Smooth muscle cell (in vitro differentiated cells): Measurements from ENCODE around the gene ENDOD1. TPM values are rescaled to one million over a fixed set of nuclear protein-coding genes. Genes with fewer than 3 reads are reported as not detected.

Experiments
- DNase-seq: peaks from one replicate; lab custom pipeline; 2025; ENCODE audit not compliant: unreplicated experiment; lab: John Stamatoyannopoulos, UW
- H2AFZ ChIP-seq: fragments of 200-600 bp; sonication (generic); 2 replicates; pipeline ENCODE4 v1.6.0; 2016; ENCODE audit warnings: antibody characterized with exemption, low read depth, mild to moderate bottlenecking
- H3F3A ChIP-seq: fragments of 200-600 bp; sonication (generic); 2 replicates; pipeline ENCODE4 v1.6.0; 2017; ENCODE audit warnings: antibody characterized with exemption, low read depth
- H3K27ac ChIP-seq: fragments of 200-600 bp; sonication (generic); 2 replicates; pipeline ENCODE4 v1.5.1; 2016; ENCODE audit warnings: low read depth, mild to moderate bottlenecking
- H3K27me3 ChIP-seq: fragments of 200-600 bp; sonication (generic); 2 replicates; pipeline ENCODE4 v1.6.1; 2016; ENCODE audit warnings: low read depth, mild to moderate bottlenecking
- H3K36me3 ChIP-seq: fragments of 200-600 bp; sonication (generic); 2 replicates; pipeline ENCODE4 v1.5.1; 2016; ENCODE audit warnings: low read depth
- H3K4me1 ChIP-seq: fragments of 200-600 bp; sonication (generic); 2 replicates; pipeline ENCODE4 v1.5.1; 2016; ENCODE audit warnings: low read depth
- H3K4me2 ChIP-seq: fragments of 200-600 bp; sonication (generic); 2 replicates; pipeline ENCODE4 v1.6.0; 2016; ENCODE audit warnings: mild to moderate bottlenecking
- H3K4me3 ChIP-seq: fragments of 200-600 bp; sonication (generic); 2 replicates; pipeline ENCODE4 v1.5.1; 2016; ENCODE audit warnings: mild to moderate bottlenecking
- H3K79me2 ChIP-seq: fragments of 200-600 bp; sonication (generic); 2 replicates; pipeline ENCODE4 v1.6.0; 2016; ENCODE audit warnings: low read depth, mild to moderate bottlenecking
- H3K9ac ChIP-seq: fragments of 200-600 bp; sonication (generic); 2 replicates; pipeline ENCODE4 v1.6.0; 2016; ENCODE audit warnings: low read depth
- H3K9me3 ChIP-seq: fragments of 200-600 bp; sonication (generic); replicated peaks from 2 replicates; pipeline ENCODE4 v1.5.1; 2016; ENCODE audit warnings: low read depth
- H4K20me1 ChIP-seq: fragments of 200-600 bp; sonication (generic); 2 replicates; pipeline ENCODE4 v1.6.0; 2016; ENCODE audit warnings: low read depth
- CTCF ChIP-seq: fragments of 200-600 bp; sonication (generic); IDR thresholded peaks from 2 replicates; pipeline ENCODE4 v1.5.1; 2017; ENCODE audit warnings: borderline replicate concordance, mild to moderate bottlenecking, antibody characterized with exemption; ENCODE audit not compliant: insufficient read depth, poor library complexity, severe bottlenecking
- WGBS: methylation state at CpG from one replicate; pipeline ENCODE4 v1.1.7; 2016; ENCODE audit warnings: low lambda C conversion rate; 5-methylcytosine and 5-hydroxymethylcytosine counted together
- polyA plus RNA-seq: library from polyadenylated mRNA; unstranded; fragments of >200 nt; fragmentation: Nextera tagmentation; extraction: Ambion mirVana; gene quantifications from 2 replicates; pipeline ENCODE4 v1.2.1, GENCODE V29; 2016
- total RNA-seq: library from RNA; depleted of rRNA; stranded (reverse); fragments of >200 nt; gene quantifications from 2 replicates; pipeline ENCODE4 v1.2.3, GENCODE V29; 2014

ENDOD1 gene
- total and polyA plus RNA-seq, 2 experiments from 2014 or later = 44.8 to 125 TPM

- H3K79me2 ChIP-seq = peaks cover 98% of the 10 kb centered on the region
Measured at GRCh38 chr11:95101935-95102334, 12.3 kb downstream of the ENDOD1 start.

GRCh38 chr11:95102733-95103132 is 13.1 kb downstream of the ENDOD1 start:
- Histone ChIP-seq H3K9me3 (no peaks in the 10 kb centered on the region), H3K4me3 (no peak overlapping the region), H3K4me2 (no peak overlapping the region), H3K79me2 (peaks cover 92% of the 10 kb centered on the region), H3K9ac (no peak overlapping the region), H3F3A (peaks cover 42% of the 10 kb centered on the region), H3K27ac (peak overlapping the region; percentile 59), H3K4me1 (peaks cover 8% of the 10 kb centered on the region), H2AFZ (no peak overlapping the region), H4K20me1 (peaks cover 5% of the 10 kb centered on the region), H3K36me3 (no peaks in the 10 kb centered on the region), H3K27me3 (no peaks in the 10 kb centered on the region)
- no peak for DNase-seq
- TF ChIP-seq CTCF = no peak
- 81% methylated on average over 2 of the region's 2 CpGs for WGBS

More at GRCh38 chr11:95101935-95102334, 12.3 kb downstream of the ENDOD1 start:
- 38% methylated on average over 1 of the region's 1 CpG for WGBS
- Histone ChIP-seq H3K9ac (no peak overlapping the region), H3F3A (peaks cover 37% of the 10 kb centered on the region), H3K9me3 (no peaks in the 10 kb centered on the region), H4K20me1 (peaks cover 10% of the 10 kb centered on the region), H2AFZ (no peak overlapping the region), H3K27me3 (no peaks in the 10 kb centered on the region), H3K4me2 (no peak overlapping the region), H3K4me1 (peaks cover under 1% of the 10 kb centered on the region), H3K4me3 (no peak overlapping the region), H3K36me3 (no peaks in the 10 kb centered on the region), H3K27ac (peak overlapping the region; percentile 59)
- TF ChIP-seq CTCF = no peak
- DNase-seq = no peak

- Histone ChIP-seq H3K4me1 (peaks cover 16% of the 10 kb centered on the region), H3K36me3 (no peaks in the 10 kb centered on the region), H3K9me3 (no peaks in the 10 kb centered on the region), H3K27me3 (no peaks in the 10 kb centered on the region), H3F3A (peaks cover 51% of the 10 kb centered on the region), H3K27ac (peak overlapping the region; percentile 35), H3K4me3 (no peak overlapping the region), H2AFZ (no peak overlapping the region), H3K9ac (no peak overlapping the region), H3K4me2 (no peak overlapping the region), H4K20me1 (peaks cover 5% of the 10 kb centered on the region), H3K79me2 (peaks cover 82% of the 10 kb centered on the region)
- 92% methylated on average over 5 of the region's 5 CpGs for WGBS
- no peak for TF ChIP-seq CTCF
- DNase-seq = no peak
Measured at GRCh38 chr11:95103701-95104100, 14.1 kb downstream of the ENDOD1 start.

- H3K27me3 ChIP-seq = no peaks in the 10 kb centered on the region
- no peaks in the 10 kb centered on the region for H3K36me3 ChIP-seq
- no peak overlapping the region for H3K9ac ChIP-seq
- peaks cover 9% of the 10 kb centered on the region for H4K20me1 ChIP-seq
- peak overlapping the region; percentile 43 for H3K27ac ChIP-seq
- no peak overlapping the region for H2AFZ ChIP-seq
- H3F3A ChIP-seq = peaks cover 53% of the 10 kb centered on the region
- 66% methylated on average over 6 of the region's 6 CpGs for WGBS
- no peak overlapping the region for H3K4me2 ChIP-seq
- peaks cover 22% of the 10 kb centered on the region for H3K4me1 ChIP-seq
- peaks cover 77% of the 10 kb centered on the region for H3K79me2 ChIP-seq
- TF ChIP-seq CTCF = no peak
- no peaks in the 10 kb centered on the region for H3K9me3 ChIP-seq
- H3K4me3 ChIP-seq = no peak overlapping the region
- no peak for DNase-seq
Measured at GRCh38 chr11:95104121-95104830, 14.6 kb downstream of the ENDOD1 start.
